ENCODE results near the gene DOCK11. TPM values are rescaled to one million over a fixed set of nuclear protein-coding genes. Genes with fewer than 3 reads are reported as not detected.

DOCK11 gene
- total RNA-seq, 2 donors from 2014 or later, result 4.9 to 15.8 TPM

DNA sequence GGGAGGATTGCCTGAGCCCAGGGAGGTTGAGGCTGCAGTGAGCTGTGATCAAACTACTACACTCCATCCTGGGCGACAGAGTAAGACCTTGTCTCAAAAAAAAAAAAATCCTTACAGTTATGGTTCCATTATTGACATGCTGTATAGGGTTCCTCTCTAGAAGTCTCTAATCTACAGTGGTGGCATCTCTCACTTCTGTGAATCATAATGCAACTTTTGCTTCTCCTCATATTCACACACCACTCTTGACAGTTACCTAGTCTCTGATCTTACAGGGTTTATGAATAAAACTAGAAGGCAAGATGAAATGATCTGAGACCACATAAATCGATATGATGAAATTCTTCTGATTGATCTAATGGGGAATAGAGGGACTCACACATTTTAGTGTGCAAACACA, 40.6 kb downstream of the DOCK11 start:
- DNase-seq (no peak), ATAC-seq (no peak)
- 50 to 82% methylated on average over 1 of the region's 2 CpGs for WGBS, 2 donors
- Histone ChIP-seq H3K27me3 (no peaks in the 10 kb centered on the region), H3K4me3 (no peak overlapping the region), H3K9me3 (no peaks in the 10 kb centered on the region), H3K36me3 (replicated peaks in 1 of 2; ENCODE audit: insufficient read depth in 1 of 2, low read depth in 2 of 2) (no peaks in the 10 kb centered on the region), H3K4me1 (no peaks in the 10 kb centered on the region), H3K27ac (no peak overlapping the region)
- intact Hi-C loops (cut with DNase I), result no loop called here
- TF ChIP-seq POLR2A (IDR thresholded peaks at IDR 0.05) (no peak), CTCF (IDR thresholded peaks at IDR 0.05) (no peak)

- WGBS, 2 donors, result 9 to 19% methylated on average over 5 to 6 of the region's 6 CpGs
- H3K27ac ChIP-seq, result no peak overlapping the region
Observed at GRCh38 chrX:118536687-118537461, 41.3 kb downstream of the DOCK11 start.

GRCh38 chrX:118538386-118538785, 42.8 kb downstream of the DOCK11 start:
- DNase-seq (no peak), ATAC-seq (no peak)
- WGBS, 2 donors, result 64 to 89% methylated on average over 5 of the region's 5 CpGs
- H3K4me3 ChIP-seq, result no peak overlapping the region
- intact Hi-C loops (cut with DNase I), result no loop called here
- no peak for TF ChIP-seq CTCF (IDR thresholded peaks at IDR 0.05)
- TF ChIP-seq POLR2A (IDR thresholded peaks at IDR 0.05), result no peak
- H3K27me3 ChIP-seq, result no peaks in the 10 kb centered on the region
- no peaks in the 10 kb centered on the region for H3K4me1 ChIP-seq
- no peak overlapping the region for H3K27ac ChIP-seq
- no peaks in the 10 kb centered on the region for H3K9me3 ChIP-seq
- H3K36me3 ChIP-seq (replicated peaks in 1 of 2; ENCODE audit: insufficient read depth in 1 of 2, low read depth in 2 of 2), result no peaks in the 10 kb centered on the region

More at GRCh38 chrX:118536687-118537461, 41.3 kb downstream of the DOCK11 start:
- intact Hi-C loops (cut with DNase I), result no loop called here
- H3K36me3 ChIP-seq (replicated peaks in 1 of 2; ENCODE audit: insufficient read depth in 1 of 2, low read depth in 2 of 2), result no peaks in the 10 kb centered on the region
- no peaks in the 10 kb centered on the region for H3K4me1 ChIP-seq
- no peaks in the 10 kb centered on the region for H3K9me3 ChIP-seq
- DNase-seq, result no peak
- no peak for ATAC-seq
- no peaks in the 10 kb centered on the region for H3K27me3 ChIP-seq
- peak in 2 of 7 experiments; percentile 7 to 10 for TF ChIP-seq CTCF (IDR thresholded peaks at IDR 0.05)
- TF ChIP-seq POLR2A (IDR thresholded peaks at IDR 0.05), result no peak
- no peak overlapping the region for H3K4me3 ChIP-seq

DNA sequence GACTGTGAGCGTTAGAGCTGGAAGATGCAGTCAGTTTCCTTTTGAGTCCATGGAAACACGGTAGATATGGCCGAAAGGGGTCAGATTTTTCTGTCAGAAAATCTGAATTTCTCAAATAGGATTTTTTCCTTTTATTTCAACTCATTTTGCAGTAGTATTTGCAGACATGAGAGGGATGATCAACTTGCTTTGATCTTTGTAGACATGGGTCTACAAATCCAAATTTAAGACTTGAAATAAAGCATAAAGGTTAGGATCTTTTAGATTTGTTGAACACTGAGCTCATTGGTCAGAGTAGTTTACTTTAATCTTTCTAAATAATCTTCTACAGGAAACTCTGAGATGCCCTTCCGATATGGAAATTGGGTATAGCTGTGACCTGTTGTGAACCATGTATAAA, 44.7 kb downstream of the DOCK11 start:
- DNase-seq, result no peak
- ATAC-seq, result no peak
- no peak overlapping the region for H3K4me3 ChIP-seq
- no peak overlapping the region for H3K27ac ChIP-seq
- H3K9me3 ChIP-seq, result no peaks in the 10 kb centered on the region
- TF ChIP-seq CTCF (IDR thresholded peaks at IDR 0.05), result no peak
- no peak for TF ChIP-seq POLR2A (IDR thresholded peaks at IDR 0.05)
- no peaks in the 10 kb centered on the region for H3K36me3 ChIP-seq (replicated peaks in 1 of 2; ENCODE audit: insufficient read depth in 1 of 2, low read depth in 2 of 2)
- intact Hi-C loops (cut with DNase I), result no loop called here
- WGBS, 2 donors, result 85 to 93% methylated on average over 4 of the region's 4 CpGs
- H3K4me1 ChIP-seq, result no peaks in the 10 kb centered on the region
- H3K27me3 ChIP-seq, result no peaks in the 10 kb centered on the region

- Histone ChIP-seq H3K9me3 (no peaks in the 10 kb centered on the region), H3K4me1 (no peaks in the 10 kb centered on the region), H3K36me3 (replicated peaks in 1 of 2; ENCODE audit: insufficient read depth in 1 of 2, low read depth in 2 of 2) (no peaks in the 10 kb centered on the region), H3K27ac (no peak overlapping the region), H3K4me3 (no peak overlapping the region), H3K27me3 (no peaks in the 10 kb centered on the region)
- WGBS, 2 donors, result 75 to 92% methylated on average over 3 of the region's 3 CpGs
- intact Hi-C loops (cut with DNase I), result no loop called here
- ATAC-seq (no peak), DNase-seq (no peak)
- no peak for TF ChIP-seq POLR2A (IDR thresholded peaks at IDR 0.05)
- TF ChIP-seq CTCF (IDR thresholded peaks at IDR 0.05), result no peak
Observed at GRCh38 chrX:118541482-118541881, 45.9 kb downstream of the DOCK11 start.

Measured in body of pancreas (tissue), 4 donors.